ENCODE results near the gene RREB1.

GRCh38 chr6:7180751-7181150 is 73.0 kb downstream of the RREB1 start:
- TF ChIP-seq CTCF (IDR thresholded peaks at IDR 0.05; ENCODE audit: extremely low read depth in 1 of 2, insufficient read depth in 1 of 2, low read depth in 1 of 2, low read length in 2 of 2) (no peak), EZH2 (IDR thresholded peaks at IDR 0.05; ENCODE audit: borderline replicate concordance, low read depth, low read length, severe bottlenecking) (no peak), FOS (IDR thresholded peaks at IDR 0.05; ENCODE audit: borderline replicate concordance, insufficient read depth, low read length) (no peak), POLR2A (IDR thresholded peaks at IDR 0.05; ENCODE audit: low read depth, low read length) (no peak), MAX (IDR thresholded peaks at IDR 0.05; ENCODE audit: insufficient read depth, insufficient read length) (no peak), POLR2AphosphoS5 (IDR thresholded peaks at IDR 0.05; ENCODE audit: insufficient read depth, low read depth, low read length) (no peak), GATA2 (IDR thresholded peaks at IDR 0.05; ENCODE audit: insufficient read depth, insufficient read length, low read depth, low read length) (no peak)

All from endothelial cell of umbilical vein (primary cell).